HepG2 (cell line): ENCODE measurements around the gene PPP1R7. TPM values are rescaled to one million over a fixed set of nuclear protein-coding genes. Genes with fewer than 3 reads are reported as not detected.

ENCODE experiments used
- ARNT2 ChIP-seq: sonication (generic); formaldehyde crosslinking; IDR thresholded peaks from 2 replicates; pipeline ENCODE4 v1.8.0; 2022; ENCODE audit warnings: mild to moderate bottlenecking, low read depth, missing genetic modification reagents, moderate library complexity
- CBX2 ChIP-seq, 2 experiments: fragments of 200-600 bp in 1 of 2; sonication (generic); formaldehyde crosslinking in 1 of 2; IDR thresholded peaks; 2 replicates each; pipeline versions ENCODE4 v1.7.0 to v1.8.1; 2018 to 2022; ENCODE audit warnings: low read depth in 2 of 2, low read length in 1 of 2, mild to moderate bottlenecking in 1 of 2, missing genetic modification reagents in 1 of 2
- ELF4 ChIP-seq: sonication (generic); formaldehyde crosslinking; IDR thresholded peaks from 2 replicates; pipeline ENCODE4 v1.5.0; 2020; ENCODE audit warnings: missing genetic modification reagents, mild to moderate bottlenecking, moderate library complexity, borderline replicate concordance
- IKZF1 ChIP-seq: fragments of 450-650 bp; IDR thresholded peaks from 2 replicates; pipeline ENCODE4 v1.7.1; 2016
- MAZ ChIP-seq, 2 experiments: sonication (generic) in 1 of 2; formaldehyde crosslinking in 1 of 2; IDR thresholded peaks; 2 replicates each; pipeline versions ENCODE4 v1.5.0 to v1.6.1; 2012 to 2020; ENCODE audit warnings: low read depth in 2 of 2, mild to moderate bottlenecking in 2 of 2, borderline replicate concordance in 1 of 2, improper control_type of control experiment in 1 of 2, low read length in 1 of 2, missing genetic modification reagents in 1 of 2, moderate library complexity in 1 of 2
- MBNL3 ChIP-seq: fragments of 250-450 bp; sonication (Bioruptor Pico); conservative IDR thresholded peaks from 2 replicates; pipeline ENCODE4 v1.8.0; 2022; ENCODE audit warnings: mild to moderate bottlenecking, inconsistent platforms
- NONO ChIP-seq, 2 experiments: fragments of 450-650 bp in 1 of 2; sonication (generic) in 1 of 2; formaldehyde crosslinking in 1 of 2; IDR thresholded peaks in 1 of 2; conservative IDR thresholded peaks in 1 of 2; 2 replicates each; pipeline versions ENCODE4 v1.6.1 to v1.8.0; 2017 to 2022; ENCODE audit warnings: mild to moderate bottlenecking in 1 of 2, missing genetic modification reagents in 1 of 2, moderate library complexity in 1 of 2
- NR2F2 ChIP-seq: IDR thresholded peaks from 2 replicates; pipeline ENCODE4 v1.6.1; 2012; ENCODE audit warnings: low read depth, inconsistent platforms, borderline replicate concordance
- RARG ChIP-seq: sonication (generic); formaldehyde crosslinking; IDR thresholded peaks from 2 replicates; pipeline ENCODE4 v1.4.0; 2020; ENCODE audit warnings: low read depth, mild to moderate bottlenecking, missing genetic modification reagents
- SIN3B ChIP-seq: fragments of 150-350 bp; IDR thresholded peaks from 2 replicates; pipeline ENCODE4 v1.6.1; 2014; ENCODE audit warnings: low read length
- SNAPC2 ChIP-seq: sonication (generic); formaldehyde crosslinking; IDR thresholded peaks from 2 replicates; pipeline ENCODE4 v1.8.1; 2022; ENCODE audit warnings: mild to moderate bottlenecking, missing genetic modification reagents
- ZNF572 ChIP-seq: sonication (generic); formaldehyde crosslinking; IDR thresholded peaks from 2 replicates; pipeline ENCODE4 v1.5.1; 2020; ENCODE audit warnings: mild to moderate bottlenecking, missing genetic modification reagents
- polyA plus RNA-seq, 8 experiments: library from polyadenylated mRNA; depleted of rRNA in 3 of 8; stranded (reverse) in 7 of 8; unstranded in 1 of 8; fragments of >200 nt; fragmentation: Illumina TruSeq in 4 of 8; extraction: Trizol in 4 of 8; gene quantifications; 2 replicates each; pipeline versions ENCODE4 v1.2.1 to v1.2.3, GENCODE V29; 2011 to 2016; ENCODE audit warnings: low read depth in 4 of 8, missing spikeins in 1 of 8, mixed read lengths in 1 of 8; ENCODE audit not compliant: insufficient read depth in 1 of 8
- total RNA-seq, 5 experiments: library from RNA; depleted of rRNA; stranded (reverse); fragments of >200 nt; fragmentation: Illumina TruSeq; extraction: Trizol; gene quantifications; 2 replicates each; pipeline ENCODE4 v1.2.3, GENCODE V29; 2016; ENCODE audit warnings: low read depth in 1 of 5
- TF ChIP-seq, protein P1 (sequence below): sonication (generic); formaldehyde crosslinking; IDR thresholded peaks from 2 replicates; pipeline ENCODE4 v1.4.0; 2020; ENCODE audit warnings: mild to moderate bottlenecking, missing genetic modification reagents
- TF ChIP-seq, protein P2 (sequence below), 2 experiments: sonication (generic) in 1 of 2; formaldehyde crosslinking in 1 of 2; IDR thresholded peaks; 2 replicates each; pipeline versions ENCODE4 v1.4.0 to v1.6.1; 2016 to 2020; ENCODE audit warnings: borderline replicate concordance in 1 of 2, low read depth in 1 of 2, mild to moderate bottlenecking in 1 of 2, missing genetic modification reagents in 1 of 2

PPP1R7 gene
- total and polyA plus RNA-seq, 2 of the 13 experiments (the other 11 are each of a cell fraction or from before 2014, with no cell fraction given) = 33.3 to 67.9 TPM

DNA sequence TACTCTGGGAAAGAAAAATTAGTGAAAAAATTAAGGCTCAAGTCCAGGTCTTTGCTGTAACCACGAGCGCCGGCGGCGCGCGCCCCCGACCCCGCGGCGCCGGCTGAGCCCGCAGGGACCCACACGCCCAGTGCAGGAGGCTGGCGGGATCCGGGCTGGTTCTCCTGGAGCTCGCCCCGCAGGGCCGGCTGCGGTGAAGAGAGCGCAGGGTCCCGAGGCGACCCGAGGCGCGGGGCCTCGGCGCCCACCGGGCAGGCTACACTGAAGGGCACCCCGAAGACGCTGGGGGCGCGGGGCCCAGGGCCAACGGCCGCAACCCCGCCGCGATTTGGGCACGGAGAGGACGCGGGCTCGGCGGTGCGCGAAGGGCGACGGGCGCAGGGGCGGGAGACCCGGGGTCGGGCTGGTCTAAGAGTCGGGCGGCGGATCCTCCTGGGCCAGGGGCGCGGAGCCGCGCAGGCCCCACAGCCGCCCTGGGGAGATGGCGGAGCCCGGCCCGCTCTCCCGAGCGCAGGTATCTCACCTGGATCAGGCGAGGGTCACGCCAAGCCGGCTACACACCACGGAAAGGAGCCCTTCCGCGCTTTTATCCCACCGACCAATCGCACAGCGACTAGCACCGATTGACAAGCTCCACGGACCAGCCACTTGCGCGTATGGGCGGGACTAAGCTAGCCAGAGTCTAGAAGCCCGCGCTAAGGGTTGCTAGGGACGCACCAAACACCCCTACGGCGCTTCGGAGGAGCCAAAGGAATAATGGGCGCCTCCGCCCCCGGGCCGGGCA is 1.2 kb upstream of the PPP1R7 start, which contains the start of gene PASK (continued):
- TF ChIP-seq RARG (CRISPR knock-in tag) (no peak), MAZ (IDR thresholded peaks at IDR 0.05; ENCODE audit: borderline replicate concordance, low read depth, low read length) (0 out of 2 replicates have a peak, but pooled peaks have one; percentile 48), MAZ (CRISPR knock-in tag; IDR thresholded peaks at IDR 0.05; ENCODE audit: low read depth) (peak; percentile 69; the same call in 1 of the 2 replicates), CBX2 (IDR thresholded peaks at IDR 0.05; ENCODE audit: low read depth, low read length) (no peak), CBX2 (CRISPR knock-in tag; IDR thresholded peaks at IDR 0.05; ENCODE audit: low read depth) (no peak), NR2F2 (no peak), SIN3B (peak; percentile 54; the same call in 1 of the 2 replicates), MBNL3 (CRISPR knock-in tag) (no peak), NONO (IDR thresholded peaks at IDR 0.05) (no peak), NONO (CRISPR knock-in tag; conservative IDR thresholded peaks at IDR 0.05) (0 out of 2 replicates have a peak, but pooled peaks have one; percentile 28), ARNT2 (CRISPR knock-in tag) (peak; percentile 89), ZNF572 (0 out of 2 replicates have a peak, but pooled peaks have one; percentile 53), SNAPC2 (CRISPR knock-in tag) (0 out of 2 replicates have a peak, but pooled peaks have one; percentile 35), IKZF1 (no peak), ELF4 (CRISPR knock-in tag) (peak; percentile 25; the same call in 1 of the 2 replicates)
- TF ChIP-seq, protein P1, sequence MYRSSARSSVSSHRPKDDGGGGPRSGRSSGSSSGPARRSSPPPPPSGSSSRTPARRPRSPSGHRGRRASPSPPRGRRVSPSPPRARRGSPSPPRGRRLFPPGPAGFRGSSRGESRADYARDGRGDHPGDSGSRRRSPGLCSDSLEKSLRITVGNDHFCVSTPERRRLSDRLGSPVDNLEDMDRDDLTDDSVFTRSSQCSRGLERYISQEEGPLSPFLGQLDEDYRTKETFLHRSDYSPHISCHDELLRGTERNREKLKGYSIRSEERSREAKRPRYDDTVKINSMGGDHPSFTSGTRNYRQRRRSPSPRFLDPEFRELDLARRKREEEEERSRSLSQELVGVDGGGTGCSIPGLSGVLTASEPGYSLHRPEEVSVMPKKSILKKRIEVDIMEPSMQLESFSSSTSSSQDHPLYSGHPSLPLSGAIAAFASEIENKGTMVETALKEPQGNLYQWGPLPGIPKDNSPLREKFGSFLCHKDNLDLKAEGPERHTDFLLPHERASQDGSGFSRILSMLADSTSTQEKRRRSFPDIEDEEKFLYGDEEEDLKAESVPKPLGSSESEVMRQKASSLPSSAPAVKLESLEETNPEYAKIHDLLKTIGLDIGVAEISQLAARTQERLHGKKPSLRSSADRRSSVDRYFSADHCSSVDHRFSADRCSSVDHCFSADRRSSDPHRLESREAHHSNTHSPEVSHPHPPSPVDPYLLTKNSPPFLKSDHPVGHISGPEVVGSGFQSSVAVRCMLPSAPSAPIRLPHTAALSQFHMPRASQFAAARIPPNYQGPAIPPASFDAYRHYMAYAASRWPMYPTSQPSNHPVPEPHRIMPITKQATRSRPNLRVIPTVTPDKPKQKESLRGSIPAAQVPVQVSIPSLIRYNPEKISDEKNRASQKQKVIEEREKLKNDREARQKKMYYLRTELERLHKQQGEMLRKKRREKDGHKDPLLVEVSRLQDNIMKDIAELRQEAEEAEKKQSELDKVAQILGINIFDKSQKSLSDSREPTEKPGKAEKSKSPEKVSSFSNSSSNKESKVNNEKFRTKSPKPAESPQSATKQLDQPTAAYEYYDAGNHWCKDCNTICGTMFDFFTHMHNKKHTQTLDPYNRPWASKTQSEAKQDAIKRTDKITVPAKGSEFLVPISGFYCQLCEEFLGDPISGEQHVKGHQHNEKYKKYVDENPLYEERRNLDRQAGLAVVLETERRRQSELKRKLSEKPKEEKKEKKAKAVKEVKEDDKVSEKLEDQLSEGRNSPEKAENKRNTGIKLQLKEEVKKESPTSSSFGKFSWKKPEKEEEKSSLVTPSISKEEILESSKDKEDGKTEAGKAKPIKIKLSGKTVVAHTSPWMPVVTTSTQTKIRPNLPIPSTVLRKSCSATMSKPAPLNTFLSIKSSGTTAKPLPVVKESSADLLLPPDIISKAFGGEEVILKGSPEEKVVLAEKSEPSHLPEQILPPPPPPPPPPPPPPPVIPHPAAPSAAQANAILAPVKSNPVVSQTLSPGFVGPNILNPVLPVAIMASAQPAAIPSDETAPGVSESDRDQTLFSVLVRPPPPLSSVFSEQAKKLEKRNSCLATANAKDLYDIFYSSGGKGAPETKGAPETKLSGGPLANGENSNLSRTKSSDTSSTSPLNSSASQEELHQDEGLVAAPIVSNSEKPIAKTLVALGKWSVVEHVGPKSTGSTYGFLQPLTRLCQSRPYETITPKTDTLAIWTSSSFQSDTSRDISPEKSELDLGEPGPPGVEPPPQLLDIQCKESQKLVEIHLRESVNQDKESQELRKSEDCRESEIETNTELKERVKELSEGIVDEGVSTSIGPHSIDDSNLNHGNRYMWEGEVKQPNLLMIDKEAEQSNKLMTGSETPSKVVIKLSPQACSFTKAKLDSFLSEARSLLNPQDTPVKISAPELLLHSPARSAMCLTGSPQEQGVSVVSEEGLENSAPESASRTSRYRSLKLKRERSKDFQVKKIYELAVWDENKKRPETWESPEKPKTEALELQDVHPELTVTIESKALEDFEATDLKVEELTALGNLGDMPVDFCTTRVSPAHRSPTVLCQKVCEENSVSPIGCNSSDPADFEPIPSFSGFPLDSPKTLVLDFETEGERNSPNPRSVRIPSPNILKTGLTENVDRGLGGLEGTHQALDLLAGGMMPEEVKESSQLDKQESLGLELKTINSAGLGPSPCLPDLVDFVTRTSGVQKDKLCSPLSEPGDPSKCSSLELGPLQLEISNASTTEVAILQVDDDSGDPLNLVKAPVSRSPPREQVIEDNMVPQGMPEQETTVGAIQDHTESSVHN (CRISPR knock-in tag) = no peak
- TF ChIP-seq, protein P2, sequence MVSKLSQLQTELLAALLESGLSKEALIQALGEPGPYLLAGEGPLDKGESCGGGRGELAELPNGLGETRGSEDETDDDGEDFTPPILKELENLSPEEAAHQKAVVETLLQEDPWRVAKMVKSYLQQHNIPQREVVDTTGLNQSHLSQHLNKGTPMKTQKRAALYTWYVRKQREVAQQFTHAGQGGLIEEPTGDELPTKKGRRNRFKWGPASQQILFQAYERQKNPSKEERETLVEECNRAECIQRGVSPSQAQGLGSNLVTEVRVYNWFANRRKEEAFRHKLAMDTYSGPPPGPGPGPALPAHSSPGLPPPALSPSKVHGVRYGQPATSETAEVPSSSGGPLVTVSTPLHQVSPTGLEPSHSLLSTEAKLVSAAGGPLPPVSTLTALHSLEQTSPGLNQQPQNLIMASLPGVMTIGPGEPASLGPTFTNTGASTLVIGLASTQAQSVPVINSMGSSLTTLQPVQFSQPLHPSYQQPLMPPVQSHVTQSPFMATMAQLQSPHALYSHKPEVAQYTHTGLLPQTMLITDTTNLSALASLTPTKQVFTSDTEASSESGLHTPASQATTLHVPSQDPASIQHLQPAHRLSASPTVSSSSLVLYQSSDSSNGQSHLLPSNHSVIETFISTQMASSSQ (IDR thresholded peaks at IDR 0.05; ENCODE audit: low read depth) = no peak
- TF ChIP-seq, protein P2 (CRISPR knock-in tag; IDR thresholded peaks at IDR 0.05; ENCODE audit: borderline replicate concordance) = 0 out of 2 replicates have a peak, but pooled peaks have one; percentile 4
